OCI-LY1 (cell line): ENCODE data around the gene STK24.
"Not testable (repeated sequence)": the region's sequence is repeated elsewhere in the genome, so short reads cannot be mapped to it uniquely, and the experiment has no call there.

Experiments
- H2AFZ ChIP-seq: fragments of 200-600 bp; sonication (generic), shearing (Covaris generic); 2 replicates; pipeline ENCODE4 v1.6.0; 2014; ENCODE audit warnings: antibody characterized with exemption, mild to moderate bottlenecking, low read length
- H3F3A ChIP-seq: fragments of 200-600 bp; sonication (generic), shearing (Covaris generic); 2 replicates; pipeline ENCODE4 v1.6.0; 2014; ENCODE audit warnings: mild to moderate bottlenecking, antibody characterized with exemption, low read length, moderate library complexity; ENCODE audit not compliant: insufficient read depth
- H3K27ac ChIP-seq: fragments of 200-600 bp; sonication (generic); 2 replicates; pipeline ENCODE4 v1.5.1; 2014; ENCODE audit warnings: low read length, mixed run types, mild to moderate bottlenecking, low read depth; ENCODE audit not compliant: poor library complexity, severe bottlenecking
- H3K27me3 ChIP-seq: fragments of 200-600 bp; sonication (generic); 2 replicates; pipeline ENCODE4 v1.6.0; 2014; ENCODE audit warnings: antibody characterized with exemption, mild to moderate bottlenecking, low read length, moderate library complexity; ENCODE audit not compliant: insufficient read depth
- H3K36me3 ChIP-seq: fragments of 200-600 bp; sonication (generic); 2 replicates; pipeline ENCODE4 v1.6.1; 2014; ENCODE audit warnings: mild to moderate bottlenecking, antibody characterized with exemption, low read length, moderate library complexity, mixed read lengths; ENCODE audit not compliant: insufficient read depth
- H3K4me1 ChIP-seq: fragments of 200-600 bp; sonication (generic); 2 replicates; pipeline ENCODE4 v1.5.1; 2014; ENCODE audit warnings: mild to moderate bottlenecking, low read length, moderate library complexity; ENCODE audit not compliant: insufficient read depth, severe bottlenecking
- H3K4me2 ChIP-seq: fragments of 200-600 bp; sonication (generic), shearing (Covaris generic); 2 replicates; pipeline ENCODE4 v1.6.1; 2014; ENCODE audit warnings: low read length
- H3K4me3 ChIP-seq: fragments of 200-600 bp; sonication (generic); 2 replicates; pipeline ENCODE4 v1.5.1; 2014; ENCODE audit warnings: low read length, low read depth, mild to moderate bottlenecking, mixed read lengths; ENCODE audit not compliant: poor library complexity, severe bottlenecking
- H3K79me2 ChIP-seq: fragments of 200-600 bp; shearing (Covaris generic); 2 replicates; pipeline ENCODE4 v1.6.1; 2016; ENCODE audit warnings: mixed run types, low read length, mixed read lengths; ENCODE audit not compliant: insufficient read depth
- H3K9ac ChIP-seq: fragments of 200-600 bp; sonication (generic), shearing (Covaris generic); 2 replicates; pipeline ENCODE4 v1.6.1; 2014; ENCODE audit warnings: mild to moderate bottlenecking, low read length, mixed read lengths
- H3K9me2 ChIP-seq: fragments of 200-600 bp; sonication (generic), shearing (Covaris generic); 2 replicates; pipeline ENCODE4 v1.6.1; 2014; ENCODE audit warnings: low read depth, mild to moderate bottlenecking, low read length, mixed read lengths
- H3K9me3 ChIP-seq: fragments of 200-600 bp; shearing (Covaris generic); 2 replicates; pipeline ENCODE4 v1.6.1; 2014; ENCODE audit warnings: low read length, mixed read lengths
- H4K20me1 ChIP-seq: fragments of 200-600 bp; sonication (generic), shearing (Covaris generic); 2 replicates; pipeline ENCODE4 v1.6.0; 2016; ENCODE audit warnings: mild to moderate bottlenecking, low read length; ENCODE audit not compliant: insufficient read depth
- EZH2 ChIP-seq: fragments of 200-600 bp; sonication (generic), shearing (Covaris generic); IDR thresholded peaks from 2 replicates; pipeline ENCODE4 v1.8.0; 2017; ENCODE audit warnings: borderline replicate concordance, mixed run types, mild to moderate bottlenecking, antibody characterized with exemption, low read length, moderate library complexity, mixed read lengths
- TF ChIP-seq, protein P1 (sequence below): fragments of 200-600 bp; sonication (generic), shearing (Covaris generic); IDR thresholded peaks from 2 replicates; pipeline ENCODE4 v1.5.1; 2017; ENCODE audit warnings: mild to moderate bottlenecking, antibody characterized with exemption, low read length, moderate library complexity, mixed read lengths

The STK24 gene

DNA sequence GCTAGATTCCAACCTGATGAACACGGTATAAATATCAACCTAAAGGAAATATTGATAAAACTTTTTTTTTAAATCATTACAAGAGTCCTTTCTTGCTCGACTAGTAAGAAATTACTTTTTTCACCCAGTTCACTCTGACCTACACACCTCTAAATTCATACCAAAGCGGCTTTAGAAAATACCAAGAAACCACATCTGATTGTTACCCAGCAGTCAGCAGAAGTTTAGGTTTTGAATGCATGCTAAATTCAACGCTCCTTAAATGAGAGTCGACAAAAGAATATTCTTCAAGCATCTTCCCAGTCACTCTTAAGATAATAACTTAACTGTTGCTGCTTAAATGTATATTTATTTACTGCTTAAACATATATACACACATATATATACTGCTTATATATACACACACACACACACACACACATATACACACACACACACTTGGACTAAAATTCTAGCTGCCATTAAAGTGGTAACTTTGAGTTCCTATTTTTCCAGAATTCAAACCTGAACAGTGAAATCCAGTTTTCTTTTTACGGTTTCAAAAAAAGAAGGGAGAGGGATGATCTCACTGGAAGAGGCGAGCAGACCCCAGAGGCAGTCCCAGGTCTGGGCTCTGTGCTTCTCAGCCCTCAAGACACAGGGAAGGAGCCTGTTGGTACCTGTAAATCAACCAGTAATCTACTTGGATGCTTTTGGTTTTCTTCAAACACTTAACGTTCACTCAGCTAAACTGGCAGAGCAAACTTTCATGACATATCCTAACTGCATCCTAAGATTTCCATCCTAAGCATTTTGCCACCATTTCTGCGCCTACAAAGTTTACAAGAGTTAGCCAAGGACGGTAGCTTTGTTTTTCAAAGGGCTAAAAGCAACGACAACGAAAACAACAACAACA lies 1.7 kb downstream of the STK24 start:
- peak overlapping the region; percentile 95 for H3K4me2 ChIP-seq
- H3K9ac ChIP-seq, result peak overlapping the region; percentile 81
- H3K9me2 ChIP-seq, result no peaks in the 10 kb centered on the region
- TF ChIP-seq, protein P1, sequence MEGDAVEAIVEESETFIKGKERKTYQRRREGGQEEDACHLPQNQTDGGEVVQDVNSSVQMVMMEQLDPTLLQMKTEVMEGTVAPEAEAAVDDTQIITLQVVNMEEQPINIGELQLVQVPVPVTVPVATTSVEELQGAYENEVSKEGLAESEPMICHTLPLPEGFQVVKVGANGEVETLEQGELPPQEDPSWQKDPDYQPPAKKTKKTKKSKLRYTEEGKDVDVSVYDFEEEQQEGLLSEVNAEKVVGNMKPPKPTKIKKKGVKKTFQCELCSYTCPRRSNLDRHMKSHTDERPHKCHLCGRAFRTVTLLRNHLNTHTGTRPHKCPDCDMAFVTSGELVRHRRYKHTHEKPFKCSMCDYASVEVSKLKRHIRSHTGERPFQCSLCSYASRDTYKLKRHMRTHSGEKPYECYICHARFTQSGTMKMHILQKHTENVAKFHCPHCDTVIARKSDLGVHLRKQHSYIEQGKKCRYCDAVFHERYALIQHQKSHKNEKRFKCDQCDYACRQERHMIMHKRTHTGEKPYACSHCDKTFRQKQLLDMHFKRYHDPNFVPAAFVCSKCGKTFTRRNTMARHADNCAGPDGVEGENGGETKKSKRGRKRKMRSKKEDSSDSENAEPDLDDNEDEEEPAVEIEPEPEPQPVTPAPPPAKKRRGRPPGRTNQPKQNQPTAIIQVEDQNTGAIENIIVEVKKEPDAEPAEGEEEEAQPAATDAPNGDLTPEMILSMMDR, result no peak
- no peak for TF ChIP-seq EZH2
- H2AFZ ChIP-seq, result no peak overlapping the region
- peaks cover 56% of the 10 kb centered on the region for H3K79me2 ChIP-seq
- peak overlapping the region; percentile 87 for H3K27ac ChIP-seq
- H3K27me3 ChIP-seq, result no peaks in the 10 kb centered on the region
- H3K36me3 ChIP-seq, result no peaks in the 10 kb centered on the region
- H3K4me3 ChIP-seq, result peak overlapping the region; percentile 83
- peaks cover 15% of the 10 kb centered on the region for H3F3A ChIP-seq
- H4K20me1 ChIP-seq, result no peaks in the 10 kb centered on the region
- no peaks in the 10 kb centered on the region for H3K9me3 ChIP-seq
- peaks cover 61% of the 10 kb centered on the region for H3K4me1 ChIP-seq

GRCh38 chr13:98571955-98572662 lies 4.8 kb downstream of the STK24 start:
- peak overlapping the region; percentile 54 for H3K9ac ChIP-seq
- H3K9me2 ChIP-seq, result no peaks in the 10 kb centered on the region
- no peak for TF ChIP-seq EZH2
- TF ChIP-seq, protein P1, result no peak
- peaks cover 10% of the 10 kb centered on the region; the same call in 1 of the 2 replicates for H3K36me3 ChIP-seq
- peaks cover 73% of the 10 kb centered on the region for H3K4me1 ChIP-seq
- H2AFZ ChIP-seq, result no peak overlapping the region
- H3K79me2 ChIP-seq, result peaks cover 85% of the 10 kb centered on the region
- no peaks in the 10 kb centered on the region for H3K9me3 ChIP-seq
- peak overlapping the region; percentile 95 for H3K4me2 ChIP-seq
- peak overlapping the region; percentile 55 for H3K4me3 ChIP-seq
- H4K20me1 ChIP-seq, result no peaks in the 10 kb centered on the region
- no peaks in the 10 kb centered on the region for H3K27me3 ChIP-seq
- H3F3A ChIP-seq, result peaks cover 21% of the 10 kb centered on the region
- peak overlapping the region; percentile 87 for H3K27ac ChIP-seq

DNA sequence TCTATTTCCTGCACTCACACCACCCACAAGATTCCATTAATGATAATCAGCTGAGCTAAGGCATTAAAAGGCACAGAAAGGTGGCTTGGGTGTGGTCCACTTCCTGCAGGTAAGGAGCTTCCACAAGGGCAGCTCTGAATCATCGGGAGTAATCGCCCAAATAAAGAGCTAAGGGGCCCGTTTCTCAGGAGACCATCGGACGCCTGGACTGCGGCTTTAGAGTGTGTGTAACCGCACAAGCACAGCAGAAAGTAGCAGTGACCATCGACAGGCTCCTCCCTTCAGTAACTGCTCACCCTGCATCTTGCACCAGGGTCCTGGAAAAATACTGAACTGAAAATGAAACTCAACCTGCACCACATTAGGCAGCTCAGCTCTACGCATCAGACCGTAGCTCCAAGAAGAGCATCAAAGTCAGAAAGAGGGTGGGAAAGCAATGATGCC lies 6.0 kb downstream of the STK24 start:
- Histone ChIP-seq H3K79me2 (peaks cover 94% of the 10 kb centered on the region), H3K9me3 (no peaks in the 10 kb centered on the region), H4K20me1 (no peaks in the 10 kb centered on the region), H2AFZ (no peak overlapping the region), H3K27ac (peak overlapping the region; percentile 87), H3K36me3 (peaks cover 10% of the 10 kb centered on the region; the same call in 1 of the 2 replicates), H3K4me1 (peaks cover 84% of the 10 kb centered on the region), H3F3A (peaks cover 21% of the 10 kb centered on the region), H3K4me2 (peak overlapping the region; percentile 95), H3K9me2 (no peaks in the 10 kb centered on the region), H3K27me3 (no peaks in the 10 kb centered on the region), H3K9ac (peak overlapping the region; percentile 37; the same call in 1 of the 2 replicates), H3K4me3 (peak overlapping the region; percentile 55)
- TF ChIP-seq EZH2, result no peak
- TF ChIP-seq, protein P1, result no peak

GRCh38 chr13:98569494-98570367 lies 7.2 kb downstream of the STK24 start:
- Histone ChIP-seq H3K4me2 (peak overlapping the region; percentile 95), H3K9ac (peak overlapping the region; percentile 37; the same call in 1 of the 2 replicates), H3K36me3 (peaks cover 13% of the 10 kb centered on the region; the same call in 1 of the 2 replicates), H3K79me2 (peaks cover 94% of the 10 kb centered on the region), H3F3A (peaks cover 21% of the 10 kb centered on the region), H3K27ac (peak overlapping the region; percentile 87), H3K4me3 (peak overlapping the region; percentile 55), H3K4me1 (peaks cover 85% of the 10 kb centered on the region)
- not testable (repeated sequence) for H3K9me2 ChIP-seq, H2AFZ ChIP-seq, H4K20me1 ChIP-seq, H3K27me3 ChIP-seq, H3K9me3 ChIP-seq
